Heart left ventricle (tissue), 16 donors: ENCODE data around the gene F7. TPM values are rescaled to one million over a fixed set of nuclear protein-coding genes. Genes with fewer than 3 reads are reported as not detected.
A peak's percentile ranks its signal among the peaks of the same experiment; 100 is the strongest.

Experiments used
- ATAC-seq, 4 donors: fragments of 200-7000 bp; cut with Tn5 transposase; one replicate each; pipeline ENCODE4 v1.9.1; 2020 to 2022; ENCODE audit warnings: moderate library complexity in 4 of 4, mild to moderate bottlenecking in 3 of 4, moderate number of reproducible peaks in 1 of 4
- DNase-seq, 5 donors: peaks; one replicate each; pipeline ENCODE4 v3.0.0-alpha.2; 2020
- H3K27ac ChIP-seq, 12 donors: fragments of 200-600 bp; sonication (generic) in 4 of 12; one replicate each; pipeline versions ENCODE4 v1.5.0 to v1.8.0; 2016 to 2022; ENCODE audit warnings: mild to moderate bottlenecking in 2 of 12
- H3K27me3 ChIP-seq, 9 donors: fragments of 200-600 bp; sonication (generic) in 2 of 9; one replicate each; pipeline versions ENCODE4 v1.5.1 to v1.8.0; 2016 to 2022; ENCODE audit warnings: mild to moderate bottlenecking in 3 of 9
- H3K36me3 ChIP-seq, 9 donors: fragments of 200-600 bp; sonication (generic) in 2 of 9; one replicate each; pipeline versions ENCODE4 v1.5.0 to v1.8.0; 2018 to 2022; ENCODE audit warnings: mild to moderate bottlenecking in 2 of 9
- H3K4me1 ChIP-seq, 12 donors: fragments of 200-600 bp; sonication (generic) in 4 of 12; one replicate each; pipeline versions ENCODE4 v1.5.0 to v1.8.0; 2016 to 2022; ENCODE audit warnings: mild to moderate bottlenecking in 3 of 12
- H3K4me3 ChIP-seq, 12 donors: fragments of 200-600 bp; sonication (generic) in 4 of 12; one replicate each; pipeline versions ENCODE4 v1.5.0 to v1.8.0; 2017 to 2022; ENCODE audit warnings: mild to moderate bottlenecking in 9 of 12, moderate library complexity in 4 of 12
- H3K9me3 ChIP-seq, 12 donors: fragments of 200-600 bp; sonication (generic) in 4 of 12; one replicate each; pipeline versions ENCODE4 v1.5.0 to v1.8.0; 2016 to 2022; ENCODE audit warnings: mild to moderate bottlenecking in 1 of 12
- POLR2A ChIP-seq, 2 donors: fragments of 450-650 bp; IDR thresholded peaks; one replicate each; pipeline ENCODE4 v1.6.1; 2017; ENCODE audit warnings: antibody characterized with exemption in 2 of 2, mild to moderate bottlenecking in 2 of 2, moderate library complexity in 2 of 2
- WGBS, 4 donors: extraction: QIAGEN DNeasy Blood & Tissue Kit in 2 of 4; methylation state at CpG; one replicate each; pipeline versions ENCODE4 v1.1.5 to v1.1.7; 2013 to 2018; 5-methylcytosine and 5-hydroxymethylcytosine counted together
- intact Hi-C, 10 donors: fragments of 100-400 bp; cut with DNase I; formaldehyde crosslinking; loops; one replicate each; pipeline versions ENCODE4 v1.11.1 to v1.14.2; 2022
- polyA plus RNA-seq, 2 donors: library from polyadenylated mRNA; stranded (reverse); fragments of 200-250 nt; gene quantifications; one replicate each; pipeline ENCODE4 v1.2.3, GENCODE V29; 2013
- total RNA-seq, 9 donors: library from RNA; depleted of rRNA in 2 of 9; stranded (reverse); fragments of >200 nt in 2 of 9; fragmentation: NEBNext Ultra II Directional in 3 of 9; extraction: Animal tissue kit (Norgen Biotek cat#: 25700) in 3 of 9; gene quantifications; one replicate each; pipeline versions ENCODE4 v1.1.0 to v1.2.4, GENCODE V29; 2016 to 2023
- TF ChIP-seq, protein P1 (sequence below), 12 donors: fragments of 200-600 bp; sonication (generic) in 4 of 12; IDR thresholded peaks; one replicate each; pipeline versions ENCODE4 v1.5.0 to v1.8.0; 2018 to 2022; ENCODE audit warnings: antibody characterized with exemption in 12 of 12, mild to moderate bottlenecking in 5 of 12
- donor health status: ischemic (EF 13 %, LVEDD 7.1; RV severe dilation, severe dysfunction).
- donor health status: healthy with polysubstance abuse.
- donor health status: DM: no; HTN: yes; CAD: no.
- donor health status: DM: no; HTN: no; CAD: no.
- donor health status: ischemic (EF 25% LVEDD 6.9; RV normal size, moderate dysfunction).
- donor health status: ischemic (EF 25% LVEDD 5.7; RV mildly dilated, moderate dysfunction).
- donor health status: healthy.
- donor health status: DM: yes; HTN: yes; CAD: no.
- donor health status: ischemic (EF 35%, LVEDD 5.7; RV mildly dilated, moderate dysfunction).
- donor health status: nonischemic (EF 11% LVEDD 7.7; RV severe dilation, severe dysfunction).
- donor health status: DM: yes; HTN: yes; CAD: no.
- donor health status: PGD.
- donor health status: ischemic (EF 29% LVEDD 5.4; RV normal size, mild dysfunction).
- donor health status: nonischemic (EF 23%, LVEDD 6.1; RV moderate dilation, normal function).

The F7 gene
- total and polyA plus RNA-seq, 11 donors = 0.01 to 0.41 (median 0.13) TPM; not detected in 7

DNA sequence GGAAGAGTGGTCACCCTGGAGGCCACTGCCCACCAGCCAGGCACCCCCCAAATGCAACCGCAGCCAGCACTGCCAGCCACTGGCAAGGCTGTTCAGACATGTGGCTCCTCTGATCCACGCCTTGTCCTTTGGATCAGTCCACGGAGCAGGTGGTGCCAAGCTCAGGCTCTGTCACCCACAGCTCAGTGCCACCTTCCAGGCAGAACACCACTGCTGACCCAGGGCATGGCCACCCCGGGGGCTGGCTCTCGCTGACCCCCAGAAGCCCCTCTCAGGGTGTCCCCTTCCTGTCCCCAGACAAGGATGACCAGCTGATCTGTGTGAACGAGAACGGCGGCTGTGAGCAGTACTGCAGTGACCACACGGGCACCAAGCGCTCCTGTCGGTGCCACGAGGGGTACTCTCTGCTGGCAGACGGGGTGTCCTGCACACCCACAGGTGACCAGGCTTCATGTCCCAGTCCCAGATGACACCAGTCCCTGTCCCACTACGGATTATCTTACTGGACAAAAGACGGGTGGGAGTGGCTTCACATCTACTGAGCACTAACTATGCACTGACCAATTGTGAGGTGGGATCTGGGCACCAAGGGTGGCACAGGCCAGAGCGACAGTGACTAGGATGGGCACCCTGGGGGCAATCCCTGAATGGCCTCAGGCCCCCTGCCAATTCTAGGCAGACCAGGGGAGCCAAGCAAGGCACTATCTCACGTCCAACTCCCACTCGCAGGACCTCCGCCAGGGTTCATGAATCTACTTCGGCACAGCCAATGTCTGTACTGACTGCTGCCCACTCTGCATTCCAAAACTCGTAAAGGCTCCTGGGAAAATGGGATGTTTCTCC, 10.0 kb downstream of the F7 start:
- peaks cover 0 to 5% (median 4%) of the 10 kb centered on the region in 12 donors for H3K4me1 ChIP-seq
- peaks cover 0 to 12% (median 5%) of the 10 kb centered on the region in 9 donors for H3K27me3 ChIP-seq
- WGBS, 4 donors = 76 to 87% (median 82%) methylated on average over 9 to 21 of the region's 21 CpGs
- DNase-seq = peak in 1 of 5 donors; percentile 11
- H3K36me3 ChIP-seq = no peaks in the 10 kb centered on the region
- no peak overlapping the region for H3K4me3 ChIP-seq
- H3K27ac ChIP-seq = no peak overlapping the region
- H3K9me3 ChIP-seq = no peaks in the 10 kb centered on the region
- no peak for ATAC-seq
- intact Hi-C loops = no loop called here
- TF ChIP-seq, protein P1, sequence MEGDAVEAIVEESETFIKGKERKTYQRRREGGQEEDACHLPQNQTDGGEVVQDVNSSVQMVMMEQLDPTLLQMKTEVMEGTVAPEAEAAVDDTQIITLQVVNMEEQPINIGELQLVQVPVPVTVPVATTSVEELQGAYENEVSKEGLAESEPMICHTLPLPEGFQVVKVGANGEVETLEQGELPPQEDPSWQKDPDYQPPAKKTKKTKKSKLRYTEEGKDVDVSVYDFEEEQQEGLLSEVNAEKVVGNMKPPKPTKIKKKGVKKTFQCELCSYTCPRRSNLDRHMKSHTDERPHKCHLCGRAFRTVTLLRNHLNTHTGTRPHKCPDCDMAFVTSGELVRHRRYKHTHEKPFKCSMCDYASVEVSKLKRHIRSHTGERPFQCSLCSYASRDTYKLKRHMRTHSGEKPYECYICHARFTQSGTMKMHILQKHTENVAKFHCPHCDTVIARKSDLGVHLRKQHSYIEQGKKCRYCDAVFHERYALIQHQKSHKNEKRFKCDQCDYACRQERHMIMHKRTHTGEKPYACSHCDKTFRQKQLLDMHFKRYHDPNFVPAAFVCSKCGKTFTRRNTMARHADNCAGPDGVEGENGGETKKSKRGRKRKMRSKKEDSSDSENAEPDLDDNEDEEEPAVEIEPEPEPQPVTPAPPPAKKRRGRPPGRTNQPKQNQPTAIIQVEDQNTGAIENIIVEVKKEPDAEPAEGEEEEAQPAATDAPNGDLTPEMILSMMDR (IDR thresholded peaks at IDR 0.05) = no peak
- TF ChIP-seq POLR2A (IDR thresholded peaks at IDR 0.05) = no peak

DNA sequence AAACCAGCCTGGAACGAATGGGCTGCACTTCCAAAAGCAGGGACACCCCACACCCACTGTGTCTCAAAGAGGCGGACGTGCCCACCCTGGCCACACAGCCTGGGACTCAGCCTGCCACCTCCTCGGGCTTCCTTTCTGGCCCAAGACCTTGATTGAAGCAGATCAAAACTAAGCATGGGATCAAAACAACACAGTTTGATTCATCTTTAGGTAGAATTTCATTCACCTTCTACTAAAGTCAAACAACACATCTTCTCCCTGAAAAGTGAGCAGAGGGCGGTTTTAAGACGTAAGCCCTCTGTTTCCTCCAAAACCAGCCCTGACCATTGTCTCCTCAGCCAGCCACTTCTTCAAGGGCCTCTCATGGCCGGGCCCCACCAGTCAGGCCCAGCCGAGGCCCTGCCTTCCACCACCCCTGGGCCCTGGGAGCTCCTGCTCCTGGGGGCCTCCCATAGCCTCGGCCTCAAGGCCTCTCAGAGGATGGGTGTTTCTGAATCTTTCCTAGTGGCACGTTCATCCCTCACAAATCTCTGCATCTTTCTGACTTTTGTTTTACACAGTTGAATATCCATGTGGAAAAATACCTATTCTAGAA, 10.7 kb downstream of the F7 start:
- no peak overlapping the region for H3K27ac ChIP-seq
- ATAC-seq (no peak), DNase-seq (no peak)
- intact Hi-C loops = no loop called here
- TF ChIP-seq, protein P1 (IDR thresholded peaks at IDR 0.05) = no peak
- TF ChIP-seq POLR2A (IDR thresholded peaks at IDR 0.05) = no peak
- peaks cover 0 to 6% (median 0%) of the 10 kb centered on the region in 9 donors for H3K27me3 ChIP-seq
- H3K9me3 ChIP-seq = no peaks in the 10 kb centered on the region
- no peaks in the 10 kb centered on the region for H3K36me3 ChIP-seq
- WGBS, 4 donors = 86 to 89% (median 88%) methylated on average over 10 of the region's 10 CpGs
- H3K4me3 ChIP-seq = no peak overlapping the region
- H3K4me1 ChIP-seq = no peaks in the 10 kb centered on the region

DNA sequence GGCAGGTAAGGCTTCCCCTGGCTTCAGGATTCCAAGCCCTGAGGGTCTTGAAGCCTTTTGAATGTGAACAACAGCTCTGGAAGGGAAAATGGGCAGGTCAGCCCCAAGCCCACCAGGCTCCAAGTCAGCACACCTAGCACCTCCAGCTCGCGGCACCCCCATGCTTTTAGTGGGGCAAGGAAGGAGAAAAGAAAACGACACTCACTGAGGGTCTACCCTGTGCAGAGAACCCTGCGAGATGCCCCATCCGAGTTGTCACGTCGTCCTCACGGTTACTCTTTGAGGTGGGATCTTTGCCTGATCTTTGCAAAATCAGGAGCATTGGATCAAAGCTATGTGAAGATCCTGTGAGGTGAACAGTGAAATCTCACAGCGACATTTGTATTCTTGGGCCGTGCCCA, 11.3 kb downstream of the F7 start:
- intact Hi-C loops = no loop called here
- Histone ChIP-seq H3K9me3 (no peaks in the 10 kb centered on the region), H3K27me3 (peaks cover 0 to 3% (median 0%) of the 10 kb centered on the region in 9 donors), H3K4me1 (no peaks in the 10 kb centered on the region), H3K27ac (no peak overlapping the region), H3K36me3 (no peaks in the 10 kb centered on the region), H3K4me3 (no peak overlapping the region)
- ATAC-seq (no peak), DNase-seq (peak in 1 of 5 donors; percentile 10)
- TF ChIP-seq, protein P1 (IDR thresholded peaks at IDR 0.05) = no peak
- TF ChIP-seq POLR2A (IDR thresholded peaks at IDR 0.05) = no peak
- 85 to 95% (median 90%) methylated on average over 10 of the region's 10 CpGs for WGBS, 4 donors

DNA sequence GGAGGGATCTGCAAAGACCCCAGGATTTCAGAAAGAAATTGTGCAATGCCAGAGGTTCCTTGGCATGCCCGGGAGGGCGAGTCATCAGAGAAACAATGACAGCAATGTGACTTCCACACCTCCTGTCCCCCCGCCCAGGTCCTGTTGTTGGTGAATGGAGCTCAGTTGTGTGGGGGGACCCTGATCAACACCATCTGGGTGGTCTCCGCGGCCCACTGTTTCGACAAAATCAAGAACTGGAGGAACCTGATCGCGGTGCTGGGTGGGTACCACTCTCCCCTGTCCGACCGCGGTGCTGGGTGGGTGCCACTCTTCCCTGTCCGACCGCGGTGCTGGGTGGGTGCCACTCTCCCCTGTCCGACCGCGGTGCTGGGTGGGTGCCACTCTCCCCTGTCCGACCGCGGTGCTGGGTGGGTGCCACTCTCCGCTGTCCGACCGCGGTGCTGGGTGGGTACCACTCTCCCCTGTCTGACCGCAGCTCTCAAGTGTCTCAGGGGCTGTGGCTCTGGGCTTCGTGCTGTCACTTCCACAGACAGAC, 11.8 kb downstream of the F7 start:
- WGBS, 4 donors = 86 to 94% (median 91%) methylated on average over 22 to 26 of the region's 26 CpGs
- intact Hi-C loops = no loop called here
- no peaks in the 10 kb centered on the region for H3K4me1 ChIP-seq
- H3K9me3 ChIP-seq = no peaks in the 10 kb centered on the region
- H3K27me3 ChIP-seq = no peaks in the 10 kb centered on the region
- DNase-seq (peak in 1 of 5 donors; percentile 14), ATAC-seq (no peak)
- H3K4me3 ChIP-seq = no peak overlapping the region
- no peak overlapping the region for H3K27ac ChIP-seq
- H3K36me3 ChIP-seq = no peaks in the 10 kb centered on the region
- TF ChIP-seq, protein P1 (IDR thresholded peaks at IDR 0.05) = no peak
- no peak for TF ChIP-seq POLR2A (IDR thresholded peaks at IDR 0.05)
